Measurements from ENCODE around the gene MYOM1.

GRCh38 chr18:3055816-3056215 is 164.0 kb downstream of the MYOM1 start:
- TF ChIP-seq CTCF (IDR thresholded peaks at IDR 0.05; ENCODE audit: low read length), result no peak
- TF ChIP-seq EZH2 (optimal IDR thresholded peaks at IDR 0.05; ENCODE audit: low read depth, low read length), result no peak

Measured in MM.1S (cell line).